Measurements from ENCODE around the gene CDC27.

CDC27 gene

DNA sequence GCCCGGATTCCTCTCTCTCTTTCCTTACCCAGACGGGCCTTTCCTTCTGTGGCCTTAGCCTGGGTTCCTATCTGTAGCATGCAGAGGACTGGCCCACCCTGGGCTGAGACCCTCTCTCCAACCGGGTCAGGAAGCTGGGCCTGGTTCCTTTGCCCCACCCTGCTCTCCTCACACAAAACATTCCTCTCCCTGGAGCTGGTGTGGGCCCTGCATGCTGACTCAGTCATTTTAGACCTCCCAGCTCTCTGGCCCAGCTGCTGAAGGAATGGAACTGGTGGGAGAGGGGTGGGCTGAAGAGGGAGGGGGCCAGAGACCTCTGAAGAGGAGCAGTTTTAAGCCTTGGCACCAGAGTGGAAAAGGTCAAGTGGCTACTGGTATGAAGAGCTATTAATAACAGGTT is 21.0 kb upstream of the CDC27 start:
- TF ChIP-seq, protein P1, sequence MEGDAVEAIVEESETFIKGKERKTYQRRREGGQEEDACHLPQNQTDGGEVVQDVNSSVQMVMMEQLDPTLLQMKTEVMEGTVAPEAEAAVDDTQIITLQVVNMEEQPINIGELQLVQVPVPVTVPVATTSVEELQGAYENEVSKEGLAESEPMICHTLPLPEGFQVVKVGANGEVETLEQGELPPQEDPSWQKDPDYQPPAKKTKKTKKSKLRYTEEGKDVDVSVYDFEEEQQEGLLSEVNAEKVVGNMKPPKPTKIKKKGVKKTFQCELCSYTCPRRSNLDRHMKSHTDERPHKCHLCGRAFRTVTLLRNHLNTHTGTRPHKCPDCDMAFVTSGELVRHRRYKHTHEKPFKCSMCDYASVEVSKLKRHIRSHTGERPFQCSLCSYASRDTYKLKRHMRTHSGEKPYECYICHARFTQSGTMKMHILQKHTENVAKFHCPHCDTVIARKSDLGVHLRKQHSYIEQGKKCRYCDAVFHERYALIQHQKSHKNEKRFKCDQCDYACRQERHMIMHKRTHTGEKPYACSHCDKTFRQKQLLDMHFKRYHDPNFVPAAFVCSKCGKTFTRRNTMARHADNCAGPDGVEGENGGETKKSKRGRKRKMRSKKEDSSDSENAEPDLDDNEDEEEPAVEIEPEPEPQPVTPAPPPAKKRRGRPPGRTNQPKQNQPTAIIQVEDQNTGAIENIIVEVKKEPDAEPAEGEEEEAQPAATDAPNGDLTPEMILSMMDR (conservative IDR thresholded peaks at IDR 0.05; ENCODE audit: low read length) = no peak
- no peak for DNase-seq (ENCODE audit: low read depth)
- H3K4me3 ChIP-seq (ENCODE audit: low read length) = no peak overlapping the region

DNA sequence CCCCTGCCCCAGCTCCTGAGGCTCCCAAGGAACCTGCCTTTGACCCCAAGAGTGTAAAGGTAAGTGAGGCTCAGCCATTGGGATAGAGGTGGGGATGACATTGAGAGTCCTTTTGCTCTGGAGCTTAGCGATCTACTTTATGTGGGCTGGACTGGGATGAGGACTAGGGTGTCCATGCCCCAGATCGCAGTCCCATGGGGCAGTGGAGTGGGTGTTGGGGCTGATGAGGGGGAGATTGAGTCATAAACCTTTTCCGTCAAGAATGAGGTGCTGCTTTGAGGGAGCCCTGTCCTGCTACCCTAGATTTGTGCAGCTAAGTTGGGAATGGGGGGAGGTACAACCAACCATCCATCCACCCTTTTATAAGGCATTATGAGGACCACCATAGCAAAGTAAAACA is 20.4 kb upstream of the CDC27 start:
- TF ChIP-seq, protein P1 (conservative IDR thresholded peaks at IDR 0.05; ENCODE audit: low read length) = no peak
- DNase-seq (ENCODE audit: low read depth) = no peak

DNA sequence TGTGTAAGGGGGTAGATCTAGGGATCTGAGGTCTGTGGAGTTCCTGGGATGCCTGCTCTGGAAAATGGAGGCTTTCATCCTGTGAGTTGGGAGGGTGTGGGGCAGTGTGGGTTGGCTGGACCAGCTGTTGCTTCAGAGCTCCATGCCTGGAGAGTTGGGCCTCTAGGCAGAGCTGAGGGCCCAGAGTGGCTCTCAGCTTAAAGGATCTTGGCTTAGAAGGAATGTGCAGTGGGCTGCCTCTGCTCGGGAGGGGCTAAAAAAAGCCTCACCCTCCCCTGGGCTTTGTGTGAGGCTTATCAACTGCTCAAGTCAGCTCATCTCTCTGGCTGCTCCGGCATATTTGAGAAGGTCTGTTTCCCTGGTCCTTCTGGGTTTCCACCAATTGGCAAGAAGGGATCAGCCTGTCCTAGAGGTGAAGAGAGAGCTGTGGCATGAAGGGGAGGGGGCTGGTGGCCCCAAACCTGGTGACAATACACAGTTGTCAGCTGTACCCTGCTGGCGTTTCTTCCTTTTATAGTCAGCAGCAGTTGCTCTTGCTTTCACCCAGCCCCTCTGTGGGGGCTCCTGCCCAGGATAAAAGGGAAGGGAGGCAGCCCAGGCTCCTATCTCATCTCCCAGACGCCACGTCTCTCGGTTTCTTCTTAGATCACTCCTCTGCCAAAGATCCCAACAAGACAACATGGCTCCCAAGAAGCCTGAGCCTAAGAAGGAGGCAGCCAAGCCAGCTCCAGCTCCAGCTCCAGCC is 19.8 kb upstream of the CDC27 start, which contains the start of gene MYL4:
Gene MYL4, plus strand, starts transcription at position 605 of the 745 bp plus-strand sequence. Its CDS starts 75 bp downstream, at position 680.
- no peak within 1 kb of the TSS for H3K4me3 ChIP-seq (ENCODE audit: low read length)

More for the DNA sequence above, 20.4 kb upstream of the CDC27 start:
- no peak overlapping the region for H3K4me3 ChIP-seq (ENCODE audit: low read length)

DNA sequence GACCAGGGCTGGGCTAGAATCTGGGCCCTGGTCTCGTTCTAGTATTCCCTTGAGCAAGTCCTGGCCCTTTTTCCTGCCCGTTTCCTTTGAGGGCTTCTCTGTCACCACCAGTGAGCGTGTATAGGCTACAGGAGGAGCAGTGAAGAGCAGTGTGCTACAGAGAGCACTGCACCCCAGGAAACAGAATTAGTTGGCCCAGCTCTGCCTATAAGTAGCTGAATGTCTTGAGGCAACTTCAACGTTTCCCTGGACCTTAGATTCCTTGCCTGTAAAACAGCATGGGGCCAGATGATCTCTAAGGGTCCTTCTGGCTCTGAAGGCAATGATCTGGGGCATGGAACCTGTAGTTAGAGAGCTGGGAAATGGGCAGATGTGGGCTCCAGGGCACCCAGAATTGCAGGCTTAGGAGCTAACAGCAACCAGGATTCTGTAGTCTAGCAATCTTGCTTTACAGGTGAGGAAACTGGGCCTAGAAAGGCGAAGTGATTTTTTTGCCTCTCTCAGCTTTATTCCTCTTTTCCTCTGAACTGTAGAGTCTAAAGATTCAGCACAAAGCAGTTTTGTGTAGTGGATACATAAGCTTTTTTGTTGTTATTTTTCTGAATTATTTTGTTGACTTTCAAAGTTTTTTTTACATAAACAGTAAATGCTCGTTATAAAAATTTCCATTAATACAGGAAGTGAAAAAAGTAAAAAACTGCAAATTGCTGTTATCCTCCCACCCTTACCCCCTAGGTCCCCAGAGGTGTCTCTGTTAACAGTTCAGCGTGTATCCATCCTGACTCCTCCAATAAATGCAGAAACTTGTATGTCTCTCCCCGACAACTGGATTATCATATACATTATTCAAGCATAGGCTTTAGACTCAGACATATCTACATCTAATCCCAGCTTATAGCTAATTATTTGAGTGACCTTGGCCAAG is 18.3 kb upstream of the CDC27 start:
- H3K4me3 ChIP-seq (ENCODE audit: low read length) = no peak overlapping the region
- TF ChIP-seq, protein P1 (conservative IDR thresholded peaks at IDR 0.05; ENCODE audit: low read length) = no peak
- no peak for DNase-seq (ENCODE audit: low read depth)

More for the DNA sequence above, 19.8 kb upstream of the CDC27 start, which contains the start of gene MYL4:
- DNase-seq (ENCODE audit: low read depth) = peak; percentile 4
- TF ChIP-seq, protein P1 (conservative IDR thresholded peaks at IDR 0.05; ENCODE audit: low read length) = no peak

DNA sequence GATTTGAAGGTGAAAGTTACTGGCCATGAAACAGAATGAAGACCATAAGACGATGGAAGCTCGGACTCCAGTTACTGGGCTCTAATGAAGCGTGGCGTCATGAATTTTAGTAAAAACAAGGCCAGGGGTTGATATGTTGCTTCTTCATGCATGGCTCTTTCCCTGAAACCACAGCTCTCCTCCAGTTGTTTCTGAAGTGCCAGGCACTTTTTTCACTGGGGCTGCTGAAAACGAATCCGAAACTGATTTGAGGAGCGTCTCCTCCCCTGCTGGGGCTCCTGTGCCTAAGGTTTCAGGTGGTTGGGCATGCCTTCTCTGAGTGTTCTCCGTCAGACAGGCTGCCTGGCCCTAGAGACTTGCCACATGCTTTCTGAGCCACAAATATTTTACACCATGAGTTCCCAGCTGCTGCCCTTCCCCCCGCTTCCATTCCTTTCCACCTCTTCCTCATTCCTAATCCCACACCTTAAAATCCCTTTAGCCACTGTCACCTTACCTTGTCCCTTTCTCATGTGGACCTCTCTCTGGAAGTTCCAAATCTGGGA is 16.4 kb upstream of the CDC27 start:
- DNase-seq (ENCODE audit: low read depth) = peak; percentile 89
- H3K4me3 ChIP-seq (ENCODE audit: low read length) = peak overlapping the region; percentile 24
- TF ChIP-seq, protein P1 (conservative IDR thresholded peaks at IDR 0.05; ENCODE audit: low read length) = no peak

DNA sequence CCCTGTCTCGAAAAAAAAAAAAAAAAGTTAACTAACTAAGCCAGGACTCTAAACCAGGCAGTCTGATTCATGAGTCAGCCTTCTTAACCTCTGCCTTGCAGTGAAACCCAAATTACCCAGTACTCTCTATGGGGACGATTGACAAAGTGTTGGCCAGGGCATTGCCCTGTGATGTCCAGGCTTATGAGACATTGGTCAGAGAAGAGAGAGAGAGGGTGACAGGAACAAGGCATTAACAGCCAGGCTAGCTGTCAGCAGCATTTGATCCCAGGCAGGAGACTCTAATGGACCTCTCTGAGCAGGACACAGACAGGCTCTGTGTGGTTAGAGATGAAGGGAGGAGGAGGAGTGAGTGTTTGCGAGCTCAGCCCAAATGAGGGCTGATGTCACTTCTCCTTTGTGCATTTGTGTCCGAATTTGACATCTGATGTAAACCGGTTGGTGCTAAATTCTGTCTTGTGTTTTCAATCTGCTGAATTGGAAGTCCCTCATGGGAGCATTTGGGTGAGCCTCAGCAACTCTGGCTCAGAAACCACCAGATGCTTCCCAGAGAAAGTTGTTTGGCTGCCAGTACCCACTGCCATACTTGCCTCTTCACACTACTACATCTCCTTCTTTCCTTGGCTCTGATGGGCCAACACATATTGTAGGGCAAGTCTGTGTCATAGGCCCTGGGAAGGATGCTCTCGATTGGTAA is 15.8 kb upstream of the CDC27 start:
- DNase-seq (ENCODE audit: low read depth) = peak; percentile 74
- H3K4me3 ChIP-seq (ENCODE audit: low read length) = peak overlapping the region; percentile 24; the same call in 1 of the 2 replicates
- TF ChIP-seq, protein P1 (conservative IDR thresholded peaks at IDR 0.05; ENCODE audit: low read length) = no peak
